Loucy (cell line): ENCODE data around the gene ZNF418.

ENCODE experiments used
- EZH2phosphoT487 ChIP-seq: fragments of 200-600 bp; IDR thresholded peaks from 2 replicates; pipeline ENCODE4 v1.6.1; 2018; ENCODE audit warnings: antibody characterized with exemption, mild to moderate bottlenecking, moderate library complexity, borderline replicate concordance
- TF ChIP-seq, protein P1 (sequence below): fragments of 200-600 bp; sonication (generic); conservative IDR thresholded peaks from 2 replicates; pipeline ENCODE4 v1.5.1; 2014; ENCODE audit warnings: mild to moderate bottlenecking, antibody characterized with exemption, low read length

DNA sequence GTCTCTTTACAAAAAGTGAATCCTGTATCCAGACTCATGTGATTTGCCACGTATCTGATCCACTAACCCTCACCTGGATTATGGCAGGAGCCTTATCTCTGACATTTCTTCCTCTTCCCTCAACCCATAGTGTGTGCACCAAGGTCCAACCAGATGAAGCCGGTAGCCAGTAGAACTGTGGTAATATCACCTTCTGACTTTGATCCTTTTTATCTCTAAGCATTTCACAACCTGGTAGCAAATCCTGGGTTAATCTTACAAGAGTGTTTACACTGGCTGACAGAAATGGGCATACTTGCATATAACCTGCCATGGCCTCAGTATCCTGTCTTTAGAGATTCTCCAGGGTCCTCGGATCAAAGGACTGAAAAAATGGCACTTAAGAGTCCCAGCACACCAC, 20.7 kb downstream of the ZNF418 start:
- no peak for TF ChIP-seq EZH2phosphoT487
- TF ChIP-seq, protein P1, sequence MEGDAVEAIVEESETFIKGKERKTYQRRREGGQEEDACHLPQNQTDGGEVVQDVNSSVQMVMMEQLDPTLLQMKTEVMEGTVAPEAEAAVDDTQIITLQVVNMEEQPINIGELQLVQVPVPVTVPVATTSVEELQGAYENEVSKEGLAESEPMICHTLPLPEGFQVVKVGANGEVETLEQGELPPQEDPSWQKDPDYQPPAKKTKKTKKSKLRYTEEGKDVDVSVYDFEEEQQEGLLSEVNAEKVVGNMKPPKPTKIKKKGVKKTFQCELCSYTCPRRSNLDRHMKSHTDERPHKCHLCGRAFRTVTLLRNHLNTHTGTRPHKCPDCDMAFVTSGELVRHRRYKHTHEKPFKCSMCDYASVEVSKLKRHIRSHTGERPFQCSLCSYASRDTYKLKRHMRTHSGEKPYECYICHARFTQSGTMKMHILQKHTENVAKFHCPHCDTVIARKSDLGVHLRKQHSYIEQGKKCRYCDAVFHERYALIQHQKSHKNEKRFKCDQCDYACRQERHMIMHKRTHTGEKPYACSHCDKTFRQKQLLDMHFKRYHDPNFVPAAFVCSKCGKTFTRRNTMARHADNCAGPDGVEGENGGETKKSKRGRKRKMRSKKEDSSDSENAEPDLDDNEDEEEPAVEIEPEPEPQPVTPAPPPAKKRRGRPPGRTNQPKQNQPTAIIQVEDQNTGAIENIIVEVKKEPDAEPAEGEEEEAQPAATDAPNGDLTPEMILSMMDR = no peak
